NCI-H128 (cell line): ENCODE data around the gene CNTFR.

Experiments
- DNase-seq: peaks from one replicate; lab custom pipeline; 2025; ENCODE audit not compliant: unreplicated experiment; lab: John Stamatoyannopoulos, UW

The CNTFR gene

DNA sequence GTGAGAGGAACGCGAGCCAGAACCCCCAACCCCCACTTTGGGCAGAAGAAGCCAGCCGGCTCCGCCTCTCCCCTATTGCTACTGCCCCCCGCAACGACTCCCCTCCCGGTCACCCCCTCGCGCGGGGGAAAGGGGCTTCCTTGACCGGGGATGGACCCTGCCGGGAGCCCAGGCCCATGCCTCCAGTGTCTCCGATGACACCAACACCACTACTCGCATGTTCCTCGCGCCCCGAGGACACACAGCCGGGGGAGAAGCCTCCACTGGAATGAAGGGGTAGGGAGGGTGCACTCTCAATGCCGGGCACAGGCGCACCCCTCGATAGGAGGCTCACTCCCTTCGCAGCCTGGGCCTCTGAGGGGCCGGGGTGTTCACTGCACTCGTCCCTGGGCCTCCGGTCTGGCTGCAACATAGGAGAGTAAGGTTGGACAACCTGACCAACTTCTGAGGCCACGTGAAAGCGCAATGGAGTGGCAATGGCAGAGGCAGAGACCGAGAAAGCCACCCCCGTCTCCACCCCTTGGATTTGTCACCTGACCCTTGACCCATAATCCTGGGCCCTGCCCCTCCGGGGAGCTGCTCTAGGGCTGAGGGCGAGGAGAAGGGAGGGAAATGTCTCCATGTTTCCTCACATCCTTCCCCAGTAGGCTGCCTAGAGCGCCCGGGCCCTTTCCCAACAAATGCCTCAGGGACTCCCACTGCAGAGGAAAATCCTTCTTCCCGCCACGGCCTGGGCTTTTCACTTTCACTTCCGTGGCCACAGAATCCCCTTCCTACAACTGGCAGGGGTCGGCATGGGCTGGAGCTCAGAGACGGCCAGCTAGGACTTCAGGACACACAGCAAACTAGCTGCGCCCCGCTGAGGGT, 1.1 kb upstream of the CNTFR start:
- no peak for DNase-seq

DNA sequence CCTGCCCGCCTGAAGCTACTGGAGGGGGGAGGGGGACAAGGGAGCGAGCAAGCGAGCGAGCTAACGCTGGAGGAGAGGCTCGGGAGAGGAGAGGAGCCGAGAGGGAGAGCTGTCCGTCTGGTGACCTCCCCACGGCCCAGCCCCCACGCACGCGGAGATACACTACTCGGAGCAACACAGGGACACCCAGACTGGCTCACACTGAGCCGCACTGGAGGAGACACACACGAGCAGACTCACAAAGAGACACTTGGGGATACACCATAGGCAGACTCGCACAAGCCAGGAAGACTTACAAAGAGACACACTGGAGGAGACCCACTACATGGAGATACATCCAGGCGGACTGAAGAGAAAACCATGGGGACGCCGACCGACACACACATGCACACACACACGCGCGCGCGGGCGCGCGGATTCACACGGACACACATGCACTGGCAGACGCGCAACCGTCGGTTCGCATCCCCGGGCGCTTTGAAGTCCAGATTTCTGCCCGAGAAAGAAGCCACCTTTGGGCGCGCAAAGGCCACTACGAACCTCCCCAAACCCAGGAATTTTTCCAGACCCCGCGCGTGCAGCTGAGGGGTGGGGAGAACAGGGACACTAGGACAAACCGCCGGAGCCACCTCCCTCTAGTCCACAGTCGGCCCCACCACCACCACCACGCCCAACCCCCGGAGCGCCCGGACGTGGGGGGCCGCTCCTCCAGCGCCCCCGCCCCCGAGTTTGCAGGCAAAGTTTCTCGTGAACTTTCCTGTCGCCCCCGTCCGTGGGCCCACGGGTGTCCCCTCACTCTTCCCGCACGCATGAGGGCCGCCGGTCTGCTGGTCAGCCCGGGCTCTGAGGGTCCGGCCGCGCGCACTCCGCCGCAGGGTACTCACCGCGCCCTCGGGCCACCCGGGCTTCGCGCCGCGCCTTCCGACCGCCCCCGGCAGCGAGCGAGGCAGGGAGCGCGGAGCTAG, 571 bp downstream of the CNTFR start:
- DNase-seq = no peak

DNA sequence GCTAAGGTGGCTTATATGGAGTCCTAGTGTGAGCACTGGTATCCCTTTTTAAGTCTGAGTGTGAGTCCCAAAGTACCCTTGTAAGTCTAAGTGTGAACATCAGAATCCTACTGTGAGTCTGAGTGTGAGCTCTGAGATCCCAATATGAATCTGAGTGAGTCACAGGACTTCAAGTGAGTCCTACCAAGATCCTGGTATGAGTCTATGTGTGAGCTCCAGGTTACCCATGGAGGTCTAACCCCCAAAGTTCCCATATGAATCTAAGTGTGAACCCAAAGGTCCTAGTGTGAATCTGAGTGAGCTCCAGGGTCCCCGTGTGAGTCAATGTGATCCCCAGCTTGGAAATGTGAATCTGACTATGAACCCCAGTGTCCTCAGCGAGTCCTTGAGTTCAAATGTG, 2.3 kb downstream of the CNTFR start:
- no peak for DNase-seq

DNA sequence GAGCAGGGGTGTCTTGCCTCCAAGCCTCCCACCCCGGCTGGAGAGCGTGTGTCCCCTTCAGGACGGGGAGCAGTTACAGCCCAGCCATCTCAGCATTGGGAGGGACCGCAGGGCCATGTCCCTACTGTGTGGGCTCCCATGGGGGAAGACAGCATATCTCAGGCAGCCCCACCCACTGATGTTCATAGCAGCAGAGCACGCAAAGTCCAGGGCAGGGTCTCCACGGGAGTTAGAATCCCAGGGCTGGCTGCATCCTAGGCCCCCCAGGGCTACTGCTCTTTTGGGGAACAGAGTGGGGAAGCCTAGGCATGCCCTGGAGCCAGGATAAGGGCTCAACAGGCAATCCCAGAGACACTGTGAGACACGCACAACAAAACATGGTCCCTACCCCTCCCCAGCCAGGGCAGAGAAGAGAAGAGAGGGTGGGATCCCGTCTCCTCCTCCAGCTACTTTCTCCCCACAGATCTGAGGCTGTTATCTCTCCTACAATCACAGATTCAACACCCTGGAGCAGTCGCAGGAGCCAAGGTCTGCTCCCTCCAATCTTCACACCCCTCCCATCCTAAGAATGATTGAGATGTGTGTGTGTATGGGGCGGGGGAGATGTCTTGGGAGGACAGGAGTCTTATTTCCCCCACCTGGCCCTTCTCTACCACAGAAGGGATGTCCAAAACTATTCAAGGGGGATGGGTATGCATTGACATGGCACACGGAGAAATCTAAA, 3.4 kb downstream of the CNTFR start:
- DNase-seq = no peak

DNA sequence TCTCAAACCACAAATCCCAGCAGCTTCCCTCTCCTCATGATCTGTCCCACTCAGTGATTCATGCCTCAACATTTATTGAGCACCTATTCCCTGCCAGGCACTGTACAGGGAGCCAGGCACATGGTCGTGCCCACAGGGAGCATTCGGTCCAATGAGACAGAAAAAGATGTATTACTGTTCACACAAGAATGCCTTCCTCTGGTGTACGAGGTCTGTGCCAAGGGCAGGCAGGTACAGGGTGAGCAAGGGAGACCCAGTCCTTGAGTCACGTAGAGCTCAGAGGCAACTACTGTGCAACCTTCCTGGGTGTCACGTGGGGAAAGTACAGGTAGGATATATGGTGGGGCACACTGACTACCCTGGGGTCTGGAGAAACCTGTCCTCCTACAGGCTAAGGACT, 4.6 kb downstream of the CNTFR start:
- DNase-seq = no peak

DNA sequence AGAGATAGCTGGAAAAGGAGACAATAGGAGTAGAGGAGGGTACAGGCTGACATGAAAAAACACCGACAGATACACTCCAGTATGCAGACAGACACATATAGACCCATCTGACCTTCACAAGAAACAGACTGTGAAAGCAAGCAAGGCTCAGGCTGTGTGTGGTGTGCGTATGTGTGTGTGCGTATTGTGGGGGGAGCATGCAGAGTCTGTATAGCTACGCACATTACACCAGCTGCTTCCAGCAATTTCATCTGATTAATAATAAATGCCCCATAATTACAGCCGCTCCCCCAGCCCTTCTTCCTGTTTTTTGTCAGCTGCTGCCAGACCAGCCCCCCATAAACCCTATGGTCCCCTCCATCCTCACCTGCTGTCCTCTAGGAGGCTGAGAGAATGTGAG, 6.7 kb downstream of the CNTFR start:
- DNase-seq = no peak

DNA sequence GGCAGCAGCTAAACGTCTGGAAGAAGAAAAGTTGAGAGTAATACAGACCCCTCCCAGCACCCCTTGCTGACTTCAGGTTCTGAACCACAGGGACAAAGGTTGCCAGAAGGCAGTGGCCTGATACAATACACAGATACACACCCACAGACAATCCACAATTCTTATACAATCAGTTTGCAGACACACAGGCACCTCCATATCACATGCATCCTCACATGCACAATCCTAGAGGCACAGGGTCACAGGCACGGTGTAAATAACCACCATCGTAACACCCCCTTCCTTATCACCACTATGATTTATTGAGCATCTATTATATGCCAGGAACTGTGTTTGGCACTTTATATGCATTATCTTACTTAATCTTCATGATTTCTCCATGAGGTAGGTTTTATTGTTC, 8.2 kb downstream of the CNTFR start:
- DNase-seq = no peak

DNA sequence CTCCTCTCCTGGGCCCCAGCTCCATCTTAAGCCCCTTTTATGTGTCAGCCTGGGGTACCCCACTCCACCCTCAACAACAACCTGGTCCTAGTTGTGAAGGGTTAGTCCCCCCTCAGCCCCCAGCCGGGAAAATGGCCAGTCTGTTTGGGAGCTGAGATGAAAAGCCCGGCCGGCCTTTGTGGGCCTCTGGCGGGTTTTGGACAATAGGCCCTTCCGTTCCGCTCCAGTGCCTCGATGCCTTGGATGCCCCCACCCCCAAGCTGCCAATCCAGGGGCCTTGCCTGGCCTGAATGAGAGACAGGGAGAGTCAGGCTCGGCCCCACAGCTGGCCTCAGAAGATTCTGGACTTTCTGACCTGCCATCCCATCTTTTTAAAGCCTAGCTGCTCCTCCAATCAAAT, 9.2 kb downstream of the CNTFR start:
- no peak for DNase-seq

DNA sequence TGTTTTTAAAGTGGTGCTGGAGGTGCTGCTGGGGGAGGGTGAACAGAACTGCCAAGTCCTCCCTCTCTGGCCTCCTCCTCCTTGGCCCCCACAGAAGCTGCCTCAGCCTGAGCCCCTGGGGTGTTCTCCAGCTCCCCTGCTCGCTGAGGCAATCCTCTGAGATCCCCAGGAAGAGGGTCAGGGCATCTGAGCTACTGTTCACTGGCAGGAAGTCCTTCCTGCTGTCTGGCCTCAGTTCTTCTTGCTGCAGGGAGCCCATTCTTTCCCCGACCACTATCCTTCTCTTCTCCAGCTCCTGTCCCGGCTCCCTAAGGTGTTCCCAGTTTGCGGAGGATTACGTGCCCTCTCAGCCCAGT, 9.7 kb downstream of the CNTFR start:
- no peak for DNase-seq

DNA sequence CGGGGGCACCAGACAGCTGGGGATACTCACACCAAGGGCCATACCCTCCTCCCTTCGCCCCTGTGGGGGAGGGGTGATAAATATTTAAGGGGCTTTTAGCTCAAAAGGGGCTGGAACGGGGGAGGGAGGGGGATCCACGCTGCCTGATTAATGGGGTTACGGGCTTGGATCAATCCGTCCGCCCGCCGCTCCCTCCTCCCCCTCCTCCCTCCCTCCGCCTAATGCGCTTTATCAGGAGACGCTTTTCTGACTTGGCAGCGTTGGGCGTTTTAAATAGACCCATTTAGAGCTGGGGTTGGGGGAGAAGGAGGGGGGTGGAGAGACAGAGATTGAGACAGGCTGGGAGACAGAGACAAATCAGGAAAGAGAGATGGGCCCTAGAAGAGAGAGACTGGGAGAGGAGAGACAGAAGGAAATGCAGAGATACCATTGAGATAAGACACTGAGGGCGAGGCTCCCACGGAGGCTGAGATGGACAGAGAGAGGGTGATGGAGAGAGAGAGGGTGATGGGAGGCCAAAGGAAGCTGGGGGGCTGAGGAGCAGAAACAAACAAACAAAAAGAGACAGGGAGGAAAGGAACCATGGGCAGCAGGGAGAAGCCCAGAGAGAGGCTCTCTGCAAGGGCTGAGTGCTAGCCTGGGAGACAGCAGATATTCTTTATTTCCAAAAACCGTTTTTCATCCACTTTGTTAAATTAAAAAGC, 10.3 kb downstream of the CNTFR start:
- DNase-seq = no peak

DNA sequence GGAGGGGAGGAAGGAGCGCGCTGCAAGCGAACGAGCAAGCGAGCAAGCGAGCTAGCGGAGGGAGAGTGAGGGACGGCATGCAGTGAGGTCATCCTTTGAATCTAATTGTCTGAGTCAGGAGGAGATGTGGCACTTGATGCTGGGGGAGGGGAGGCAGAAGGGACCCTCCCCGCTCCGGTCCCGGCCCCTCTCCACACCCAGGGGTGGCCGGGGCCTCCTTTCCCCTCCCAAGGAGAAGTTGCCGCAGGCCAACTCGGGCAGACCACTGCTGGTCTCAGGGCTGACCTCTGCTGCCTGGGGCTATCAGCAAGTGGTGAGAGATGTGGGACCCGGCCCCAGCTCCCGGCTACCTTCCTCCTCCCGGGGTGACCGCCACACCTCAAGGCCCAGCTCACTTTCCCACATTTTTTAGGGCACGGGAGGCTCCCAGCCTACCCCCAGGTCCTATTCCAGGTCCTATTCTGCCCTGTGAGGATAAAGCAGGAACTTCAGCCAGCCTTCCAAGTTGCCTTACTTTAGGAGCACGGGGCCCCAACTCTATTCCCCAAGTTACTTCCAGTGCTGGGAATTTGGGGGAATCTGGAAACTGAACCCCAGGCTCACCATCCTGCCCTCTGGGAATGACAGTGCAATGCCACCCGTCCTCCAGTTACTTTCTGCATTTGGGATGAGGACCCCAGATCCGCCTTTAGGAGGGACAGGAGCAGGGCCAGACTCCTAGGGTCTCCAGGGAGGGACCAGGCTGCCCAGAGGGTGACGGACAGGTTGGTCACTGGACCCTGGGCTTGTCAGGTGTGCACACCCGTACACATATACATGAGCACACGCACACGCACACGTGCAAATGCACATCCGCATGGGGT, 11.1 kb downstream of the CNTFR start:
- no peak for DNase-seq

DNA sequence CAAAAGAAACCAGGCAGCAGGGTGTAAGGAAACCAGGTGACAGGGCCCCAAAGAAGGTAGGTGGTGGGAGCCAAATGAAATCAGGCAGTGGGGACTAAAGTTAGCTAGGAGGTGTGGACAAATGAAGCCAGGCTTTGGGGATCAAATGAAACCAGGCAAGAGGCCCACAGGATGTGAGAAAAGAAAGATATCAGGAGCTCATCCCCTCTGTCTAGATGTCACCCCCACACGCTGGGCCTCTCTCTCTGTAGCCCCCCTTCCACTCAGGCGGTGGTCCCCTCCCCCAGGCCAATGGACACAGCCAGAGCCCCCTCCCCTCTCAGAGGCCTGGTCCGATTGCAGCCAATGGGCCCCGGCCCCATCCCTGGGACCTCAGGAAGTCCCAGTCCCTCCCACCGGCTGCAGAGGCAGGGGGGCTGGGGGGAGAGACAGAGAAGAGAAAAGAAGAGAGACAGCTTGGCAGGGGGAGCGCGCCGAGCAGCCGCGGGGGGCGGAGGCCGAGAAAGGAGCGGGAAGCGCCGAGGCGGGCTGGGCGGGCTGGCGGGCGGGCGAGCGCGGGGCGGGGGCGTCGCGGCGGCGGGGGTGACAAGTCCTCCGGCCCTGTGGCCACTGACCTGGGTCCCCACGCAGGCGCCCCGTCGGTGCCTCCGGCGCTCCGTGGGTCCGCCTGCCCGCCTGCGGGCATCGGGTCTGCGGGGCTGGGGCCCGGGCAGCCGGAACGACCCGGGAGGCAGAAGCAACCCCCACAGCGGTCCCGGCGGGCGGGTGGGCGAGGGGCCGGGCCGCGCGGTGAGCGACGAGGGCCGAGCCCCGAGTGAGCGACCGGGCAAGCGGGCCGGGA, 11.9 kb downstream of the CNTFR start:
- DNase-seq = no peak

DNA sequence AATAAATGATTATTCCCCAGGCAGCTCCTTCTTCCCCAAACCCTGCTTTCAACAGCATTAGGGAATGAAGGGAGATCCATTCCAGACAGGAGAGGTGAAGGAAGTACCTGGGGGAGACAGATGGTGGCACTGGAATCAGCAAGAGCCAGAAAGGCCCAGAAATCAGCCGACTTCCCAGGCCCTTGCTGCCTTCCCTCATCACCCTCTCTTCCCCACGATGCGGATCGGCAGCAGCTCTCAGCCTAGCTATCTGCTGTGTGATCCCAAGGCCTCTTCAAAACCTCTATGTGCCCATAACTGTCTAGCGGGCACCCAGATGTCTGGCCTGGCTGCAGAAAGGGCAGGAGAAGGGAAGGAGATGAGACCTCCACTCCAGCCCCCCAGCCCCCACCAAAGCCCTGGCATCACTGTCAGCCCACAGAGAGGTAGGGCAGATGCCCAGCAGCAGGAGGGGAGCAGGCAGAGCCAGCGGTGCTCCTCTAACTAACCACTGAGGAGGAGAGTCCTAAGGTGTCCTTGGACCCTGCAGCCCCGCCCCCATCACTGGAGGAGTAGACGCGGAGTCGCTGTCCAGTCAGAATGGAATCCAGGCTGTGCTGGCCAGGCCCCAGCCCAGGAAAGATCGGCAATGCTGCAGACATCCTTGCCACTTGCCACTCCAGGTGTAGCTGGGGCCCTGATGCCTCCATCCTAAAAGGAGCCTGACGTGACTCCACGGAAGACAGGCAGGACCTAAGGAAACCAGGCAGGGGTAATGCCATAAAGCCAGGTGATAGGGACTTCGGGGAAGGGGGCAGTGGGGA, 12.7 kb downstream of the CNTFR start:
- no peak for DNase-seq

DNA sequence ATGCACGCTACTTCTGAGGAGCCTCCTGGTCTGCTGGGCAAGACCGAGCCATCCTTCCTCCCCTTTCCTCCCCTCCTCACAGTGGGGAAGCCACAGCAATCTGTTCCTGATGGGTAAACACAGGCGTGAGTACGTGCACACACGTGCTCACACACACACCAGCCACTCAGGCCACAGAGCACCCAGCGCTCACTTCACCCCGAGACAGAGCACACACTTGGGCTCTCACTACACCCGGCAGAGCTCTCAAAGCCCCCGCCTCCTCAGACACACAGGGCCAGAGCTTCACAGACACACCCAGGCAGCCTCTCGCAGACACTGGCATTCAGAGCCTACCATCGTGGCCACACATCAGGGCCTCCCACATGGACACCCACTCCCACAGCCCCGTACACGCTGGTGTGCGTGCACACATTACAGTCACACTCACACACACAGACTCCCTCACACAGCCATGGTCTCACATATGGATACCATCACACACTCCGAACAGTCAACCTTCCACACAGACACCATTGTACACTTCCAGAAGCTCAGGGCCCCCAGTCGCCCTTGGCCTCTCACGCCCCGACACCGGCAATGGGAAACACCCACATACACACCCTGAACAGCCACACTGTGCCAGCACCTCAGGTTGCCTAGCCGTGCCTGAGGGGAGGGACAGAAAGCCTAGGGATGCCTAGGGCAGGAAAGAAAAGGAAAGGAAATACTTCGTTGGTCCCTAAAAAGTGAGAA, 13.5 kb downstream of the CNTFR start:
- DNase-seq = no peak

DNA sequence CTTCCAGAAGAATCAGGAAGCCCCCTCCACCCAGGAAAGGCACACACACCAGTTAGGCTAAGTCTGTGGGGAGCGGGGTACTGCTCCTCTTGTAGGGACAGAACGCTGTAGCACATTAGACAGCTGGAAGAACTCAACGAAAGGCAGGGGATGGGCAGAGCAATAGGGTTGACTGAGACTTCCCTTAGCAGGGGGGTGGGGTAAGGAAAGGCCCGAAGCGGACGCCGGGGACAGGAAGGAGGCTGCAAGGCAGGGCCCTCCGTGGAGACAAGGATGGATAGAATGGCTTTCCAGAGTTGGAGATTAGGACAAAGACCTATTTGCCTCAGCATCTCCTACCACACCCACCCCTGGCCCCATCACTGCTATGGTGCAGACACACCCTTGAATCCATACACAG, 14.3 kb downstream of the CNTFR start:
- no peak for DNase-seq

DNA sequence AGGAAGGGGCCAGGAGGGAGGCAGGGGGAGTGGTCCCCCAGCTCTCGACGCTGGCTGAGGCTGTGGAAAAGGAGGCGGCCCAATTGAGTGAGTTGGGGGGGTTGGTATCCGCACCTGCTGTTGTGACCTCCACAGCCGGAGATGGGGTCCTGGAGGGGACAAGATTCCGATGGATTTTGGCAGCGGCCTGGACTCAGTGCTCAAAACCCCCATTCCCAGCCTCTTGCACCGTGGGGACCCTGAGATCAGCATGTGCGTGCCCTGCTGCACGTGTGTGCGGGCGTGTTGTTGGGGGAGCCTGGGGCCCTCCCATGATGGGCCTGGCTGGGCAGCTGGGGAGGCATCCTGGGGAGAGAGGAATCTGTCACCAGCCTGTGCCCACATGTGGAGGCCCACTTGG, 15.0 kb downstream of the CNTFR start:
- DNase-seq = no peak

DNA sequence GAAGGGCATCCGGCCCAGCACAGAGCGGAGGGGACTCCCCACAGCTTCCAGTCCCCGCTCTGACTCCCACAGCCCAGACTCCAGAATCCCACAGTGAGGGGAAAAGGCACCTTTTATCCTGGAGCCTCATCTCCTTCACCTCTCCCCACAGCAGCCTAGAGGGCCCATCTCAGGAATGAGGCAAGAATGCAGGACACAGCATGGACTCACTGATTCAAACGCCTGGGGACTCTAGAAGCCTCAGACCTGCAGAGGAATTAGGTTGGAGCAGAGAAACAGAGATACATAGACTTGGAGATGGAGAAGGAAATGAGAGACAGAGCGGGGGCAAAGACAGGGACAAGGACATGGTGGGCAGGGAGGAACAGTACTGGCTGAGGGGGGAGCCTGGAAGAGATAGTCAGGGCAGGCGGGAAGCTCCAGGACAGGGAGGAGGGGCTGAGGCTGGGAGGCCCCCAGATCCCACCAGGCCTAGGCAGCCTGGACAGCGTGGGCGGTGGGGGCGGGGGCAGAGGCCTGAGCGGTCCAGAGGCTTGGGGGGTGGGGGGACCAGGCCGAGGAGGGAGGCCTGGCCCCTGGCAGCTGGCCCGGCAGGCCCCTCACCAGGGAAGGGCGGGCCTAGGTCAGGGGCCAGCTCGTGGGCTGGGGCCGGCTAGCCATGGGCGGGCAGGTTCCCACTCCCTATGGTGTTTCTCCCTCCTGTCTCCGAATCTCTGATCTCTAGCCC, 15.8 kb downstream of the CNTFR start:
- no peak for DNase-seq
